Measurements from ENCODE around the gene COX5B.

DNA sequence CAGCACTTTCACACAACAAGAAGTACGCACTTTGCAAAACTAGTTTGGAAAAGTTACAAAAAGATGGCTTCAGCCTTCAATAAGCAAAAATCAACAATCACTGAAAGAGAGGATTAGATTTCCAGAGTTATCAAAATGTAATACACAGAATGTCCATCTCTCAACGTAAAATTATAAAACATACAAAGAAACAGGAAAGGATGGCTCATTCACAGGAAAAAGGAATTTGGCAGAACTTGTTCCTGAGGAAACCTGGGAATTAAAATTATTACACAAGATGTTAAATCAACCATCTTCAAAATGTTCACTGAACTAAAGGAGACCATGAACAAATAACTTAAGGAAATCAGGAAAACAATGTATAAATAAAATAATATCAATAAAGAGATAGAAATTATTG is 31.6 kb downstream of the COX5B start:
- TF ChIP-seq, protein P1, sequence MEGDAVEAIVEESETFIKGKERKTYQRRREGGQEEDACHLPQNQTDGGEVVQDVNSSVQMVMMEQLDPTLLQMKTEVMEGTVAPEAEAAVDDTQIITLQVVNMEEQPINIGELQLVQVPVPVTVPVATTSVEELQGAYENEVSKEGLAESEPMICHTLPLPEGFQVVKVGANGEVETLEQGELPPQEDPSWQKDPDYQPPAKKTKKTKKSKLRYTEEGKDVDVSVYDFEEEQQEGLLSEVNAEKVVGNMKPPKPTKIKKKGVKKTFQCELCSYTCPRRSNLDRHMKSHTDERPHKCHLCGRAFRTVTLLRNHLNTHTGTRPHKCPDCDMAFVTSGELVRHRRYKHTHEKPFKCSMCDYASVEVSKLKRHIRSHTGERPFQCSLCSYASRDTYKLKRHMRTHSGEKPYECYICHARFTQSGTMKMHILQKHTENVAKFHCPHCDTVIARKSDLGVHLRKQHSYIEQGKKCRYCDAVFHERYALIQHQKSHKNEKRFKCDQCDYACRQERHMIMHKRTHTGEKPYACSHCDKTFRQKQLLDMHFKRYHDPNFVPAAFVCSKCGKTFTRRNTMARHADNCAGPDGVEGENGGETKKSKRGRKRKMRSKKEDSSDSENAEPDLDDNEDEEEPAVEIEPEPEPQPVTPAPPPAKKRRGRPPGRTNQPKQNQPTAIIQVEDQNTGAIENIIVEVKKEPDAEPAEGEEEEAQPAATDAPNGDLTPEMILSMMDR (conservative IDR thresholded peaks at IDR 0.05), result no peak
- no peak for TF ChIP-seq EZH2 (IDR thresholded peaks at IDR 0.05; ENCODE audit: low read depth)
